GM12874 (cell line): ENCODE data around the gene DDIAS.

Source experiments
- CTCF ChIP-seq: IDR thresholded peaks from 2 replicates; pipeline ENCODE4 v1.5.1; 2011; ENCODE audit warnings: low read depth, mild to moderate bottlenecking, control low read depth, low read length, moderate library complexity; ENCODE audit not compliant: insufficient read depth

The DDIAS gene

GRCh38 chr11:82936261-82936660 is 34.7 kb downstream of the DDIAS start:
- no peak for TF ChIP-seq CTCF

- no peak for TF ChIP-seq CTCF
Observed at GRCh38 chr11:82937554-82937953, 36.0 kb downstream of the DDIAS start.

- TF ChIP-seq CTCF: no peak
Observed at GRCh38 chr11:82939456-82939855, 37.9 kb downstream of the DDIAS start.

- TF ChIP-seq CTCF: no peak
Observed at GRCh38 chr11:82942376-82942775, 40.8 kb downstream of the DDIAS start.

GRCh38 chr11:82944198-82944597 is 42.7 kb downstream of the DDIAS start:
- no peak for TF ChIP-seq CTCF

GRCh38 chr11:82945682-82946081 is 44.1 kb downstream of the DDIAS start:
- no peak for TF ChIP-seq CTCF

GRCh38 chr11:82949352-82949751 is 47.8 kb downstream of the DDIAS start:
- no peak for TF ChIP-seq CTCF
